Nucleus accumbens (tissue), 56 donors: Measurements from ENCODE around the gene CST7.
"Not testable (repeated sequence)": the region's sequence is repeated elsewhere in the genome, so short reads cannot be mapped to it uniquely, and the experiment has no call there.

ENCODE experiments used
- DNase-seq, 56 donors: peaks; one replicate each; lab custom pipeline; 2025; lab: John Stamatoyannopoulos, UW

CST7 gene

DNA sequence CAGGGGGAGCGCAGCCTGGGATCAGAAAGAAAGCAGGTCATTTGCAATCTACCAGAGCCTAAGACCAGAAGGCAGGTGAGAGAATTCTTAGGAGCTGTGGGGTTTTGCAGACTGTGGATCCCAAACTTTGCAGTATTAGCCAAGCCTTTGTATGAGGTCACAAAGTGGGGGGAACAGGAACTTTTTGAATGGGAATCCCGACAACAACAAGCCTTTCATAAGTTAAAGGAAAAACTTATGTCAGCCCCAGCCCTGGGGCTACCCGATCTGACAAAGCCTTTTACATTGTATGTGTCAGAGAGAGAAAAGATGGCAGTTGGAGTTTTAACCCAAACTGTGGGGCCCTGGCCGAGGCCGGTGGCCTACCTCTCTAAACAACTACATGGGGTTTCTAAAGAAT lies 19.8 kb upstream of the CST7 start:
- DNase-seq: not testable (repeated sequence)

- DNase-seq: not testable (repeated sequence)
Measured at GRCh38 chr20:24929867-24930723, 19.0 kb upstream of the CST7 start.

DNA sequence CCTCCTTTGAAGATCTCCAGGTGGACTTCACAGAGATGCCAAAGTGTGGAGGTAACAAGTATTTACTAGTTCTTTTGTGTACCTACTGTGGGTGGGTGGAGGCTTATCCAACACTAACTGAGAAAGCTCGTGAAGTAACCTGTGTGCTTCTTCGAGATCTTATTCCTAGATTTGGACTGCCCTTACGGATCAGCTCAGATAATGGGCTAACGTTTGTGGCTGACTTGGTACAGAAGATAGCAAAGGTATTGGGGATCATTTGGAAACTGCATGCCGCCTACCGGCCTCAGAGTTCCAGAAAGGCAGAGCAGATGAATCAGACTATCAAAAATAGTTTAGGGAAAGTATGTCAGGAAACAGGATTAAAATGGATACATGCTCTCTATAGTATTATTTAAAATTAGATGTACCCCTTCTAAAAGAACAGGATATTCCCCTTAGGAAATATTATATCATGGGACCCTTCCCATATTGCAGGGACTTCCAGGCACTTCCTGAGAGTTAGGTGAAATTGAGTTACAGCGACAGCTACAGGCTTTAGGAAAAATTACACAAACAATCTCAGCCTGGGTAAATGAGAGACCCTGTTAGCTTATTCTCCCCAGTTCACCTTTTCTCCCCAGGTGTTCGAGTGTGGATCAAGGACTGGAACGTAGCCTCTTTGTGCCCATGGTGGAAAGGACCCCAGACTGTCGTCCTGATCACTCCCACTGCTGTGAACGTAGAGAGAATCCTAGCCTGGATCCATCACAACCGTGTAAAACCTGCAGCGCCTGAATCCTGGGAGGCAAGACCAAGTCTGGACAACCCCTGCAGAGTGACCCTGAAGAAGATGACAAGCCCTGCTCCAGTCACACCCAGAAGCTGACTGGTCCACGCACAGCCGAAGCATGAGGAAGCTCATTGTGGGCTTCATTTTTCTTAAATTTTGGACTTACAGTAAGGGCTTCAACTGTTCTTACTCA lies 18.1 kb upstream of the CST7 start:
- not testable (repeated sequence) for DNase-seq

GRCh38 chr20:24931893-24932292 lies 17.2 kb upstream of the CST7 start:
- not testable (repeated sequence) for DNase-seq

- no peak for DNase-seq
Measured at GRCh38 chr20:24933266-24933908, 15.7 kb upstream of the CST7 start.

GRCh38 chr20:24934101-24934661 lies 14.9 kb upstream of the CST7 start:
- DNase-seq: no peak

- DNase-seq: no peak
Measured at GRCh38 chr20:24934716-24935115, 14.4 kb upstream of the CST7 start.

GRCh38 chr20:24935140-24935539 lies 13.9 kb upstream of the CST7 start:
- DNase-seq: no peak

DNA sequence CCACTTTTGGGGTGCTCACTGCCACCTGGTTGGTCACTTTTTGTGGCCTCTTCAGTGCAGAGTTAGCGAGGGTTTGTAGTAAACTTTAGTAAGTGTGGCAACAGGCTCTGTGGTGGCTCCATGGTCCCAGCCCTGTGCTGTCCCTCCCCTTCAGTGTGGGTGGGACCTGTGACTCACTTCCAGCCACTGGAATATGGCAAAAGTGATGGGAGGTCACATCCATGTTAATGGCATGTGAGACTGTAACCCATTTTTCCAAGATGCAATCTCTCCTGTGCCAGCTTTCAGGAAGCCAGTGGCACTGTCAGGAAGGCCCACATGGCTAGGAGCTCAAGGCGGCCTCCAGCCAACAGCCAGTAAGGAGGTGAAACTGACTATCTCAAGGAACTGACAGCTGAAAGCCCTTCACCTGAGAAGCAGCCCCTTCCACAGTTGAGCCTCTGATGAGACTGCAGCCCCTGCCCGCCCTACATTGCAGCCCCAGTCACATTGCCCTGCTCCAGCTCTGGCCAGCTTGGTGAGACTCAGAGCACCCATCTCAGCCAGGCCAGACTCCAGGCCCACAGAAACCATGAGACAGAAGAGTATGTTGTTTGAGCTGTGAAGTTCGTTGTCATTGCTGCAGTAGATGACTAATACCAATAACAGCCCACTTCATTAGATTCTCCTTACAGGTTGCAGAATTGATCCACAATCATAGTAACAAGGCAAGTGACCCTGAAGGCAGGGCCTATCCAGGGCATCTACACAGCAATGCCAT lies 13.1 kb upstream of the CST7 start:
- DNase-seq: no peak

DNA sequence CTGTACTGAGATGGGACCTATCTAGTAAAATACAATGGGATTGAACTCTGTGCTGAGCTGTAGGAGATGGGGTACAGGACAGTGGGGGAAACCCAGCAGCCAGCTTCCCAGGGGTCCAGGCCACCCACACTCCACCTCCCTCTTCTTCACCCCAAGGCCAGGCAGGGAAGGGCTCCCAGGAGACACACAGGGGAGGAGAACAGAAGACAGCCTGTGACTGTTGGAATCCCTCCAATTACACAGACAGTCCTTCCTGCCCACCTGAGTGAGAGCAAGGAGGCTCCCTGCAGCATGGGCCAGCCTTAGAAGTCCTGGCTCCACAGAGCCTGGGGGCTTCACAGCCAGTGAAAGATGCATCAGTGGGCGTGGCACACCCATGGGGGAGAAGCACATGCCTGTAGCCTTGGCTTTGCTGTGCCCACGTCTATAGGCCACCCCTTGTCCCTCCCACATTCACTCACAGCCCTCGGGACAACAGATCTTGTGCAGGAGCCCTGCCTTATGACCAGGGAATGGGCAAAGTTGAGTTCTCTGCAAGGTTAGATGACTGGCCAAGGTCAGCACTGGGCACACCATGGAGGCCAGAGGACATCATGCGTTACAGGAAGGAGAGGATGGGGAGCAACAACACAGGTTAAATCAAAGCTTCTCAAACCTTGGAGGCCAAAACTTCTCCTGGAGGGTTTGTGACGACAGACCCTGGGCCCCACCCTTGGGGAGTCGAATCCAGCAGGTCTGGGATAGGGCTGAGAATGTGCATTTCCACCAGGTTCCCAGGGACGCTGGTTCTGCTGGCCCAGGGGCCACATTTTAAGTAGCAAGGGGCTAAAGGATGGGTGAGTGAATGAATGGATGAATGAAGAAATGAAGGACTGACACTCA lies 12.3 kb upstream of the CST7 start:
- no peak for DNase-seq

DNA sequence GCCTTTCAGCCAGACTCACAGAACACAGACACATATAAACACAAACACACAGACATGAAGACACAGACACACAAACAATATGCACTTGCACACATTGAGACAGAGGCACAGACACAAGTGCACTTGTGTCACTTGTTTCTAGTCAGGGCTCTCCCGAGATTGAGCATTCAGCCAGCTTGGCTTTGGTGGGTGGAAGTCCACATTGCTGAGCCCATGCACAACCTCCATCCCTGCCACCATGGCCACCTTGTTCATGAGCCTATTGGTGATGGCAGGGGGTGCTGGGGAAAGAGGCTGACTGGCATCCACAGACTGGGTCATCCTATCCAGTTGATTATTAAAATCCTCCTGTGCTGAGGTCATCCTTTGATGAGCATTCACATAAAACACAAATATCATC lies 11.5 kb upstream of the CST7 start:
- no peak for DNase-seq

DNA sequence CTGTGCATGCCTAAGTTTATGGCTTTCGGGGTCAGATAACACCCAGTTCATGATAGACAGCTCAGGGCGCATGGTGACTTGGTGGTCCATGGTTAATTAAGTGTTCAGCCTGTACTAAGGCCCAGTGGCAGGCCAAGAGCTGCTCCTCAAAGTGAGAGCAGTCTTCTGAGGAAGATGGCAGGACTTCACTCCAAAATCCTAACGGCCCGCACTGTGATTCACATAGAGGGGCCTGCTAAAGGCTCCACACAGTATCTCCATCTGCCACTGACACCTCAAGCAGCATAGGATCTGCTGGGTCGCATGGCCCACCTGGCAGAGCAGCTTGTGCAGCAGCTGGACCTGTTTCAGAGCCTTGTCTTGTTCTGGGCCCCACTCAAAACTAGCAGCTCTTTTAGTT lies 10.6 kb upstream of the CST7 start:
- no peak for DNase-seq

DNA sequence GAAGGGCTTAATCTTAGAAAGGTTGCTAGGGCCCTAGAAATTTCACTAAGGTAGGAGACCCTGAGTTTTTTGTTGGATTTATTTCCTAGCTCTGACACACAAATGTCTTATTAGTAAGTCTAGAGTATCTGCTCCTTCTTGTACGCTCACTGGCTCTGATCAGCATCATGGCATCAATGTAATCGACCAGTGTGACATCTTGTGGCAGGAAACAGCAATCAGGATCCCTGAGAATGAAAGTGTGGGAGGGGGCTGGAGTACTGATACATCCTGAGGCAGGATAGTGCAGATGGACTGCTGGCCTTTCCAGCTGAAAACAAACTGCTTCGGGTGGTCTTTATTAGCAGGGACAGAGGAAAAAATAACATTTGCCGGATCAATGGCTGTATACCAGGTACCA lies 10.0 kb upstream of the CST7 start:
- no peak for DNase-seq

- no peak for DNase-seq
Measured at GRCh38 chr20:24942679-24943078, 6.4 kb upstream of the CST7 start.

DNA sequence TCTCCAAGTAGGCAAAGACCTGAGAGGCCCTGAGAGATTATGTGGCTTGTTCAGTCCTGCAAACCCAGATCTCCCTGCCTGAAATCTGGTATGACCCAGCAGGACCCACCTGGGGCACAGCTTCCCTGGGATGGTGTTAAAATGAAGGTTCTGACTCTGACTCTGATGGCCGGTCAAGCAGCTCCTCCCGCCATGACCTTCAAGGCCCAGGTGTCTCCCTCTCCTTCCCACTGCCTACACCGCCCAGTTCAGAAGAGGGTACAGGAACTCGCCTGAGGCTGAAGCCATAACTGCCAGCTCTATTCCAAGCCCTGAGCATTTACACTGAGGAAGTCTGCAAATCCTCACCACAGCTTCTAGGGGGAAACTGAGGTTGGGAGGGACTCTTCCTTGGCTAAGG lies 5.9 kb upstream of the CST7 start:
- DNase-seq: no peak

DNA sequence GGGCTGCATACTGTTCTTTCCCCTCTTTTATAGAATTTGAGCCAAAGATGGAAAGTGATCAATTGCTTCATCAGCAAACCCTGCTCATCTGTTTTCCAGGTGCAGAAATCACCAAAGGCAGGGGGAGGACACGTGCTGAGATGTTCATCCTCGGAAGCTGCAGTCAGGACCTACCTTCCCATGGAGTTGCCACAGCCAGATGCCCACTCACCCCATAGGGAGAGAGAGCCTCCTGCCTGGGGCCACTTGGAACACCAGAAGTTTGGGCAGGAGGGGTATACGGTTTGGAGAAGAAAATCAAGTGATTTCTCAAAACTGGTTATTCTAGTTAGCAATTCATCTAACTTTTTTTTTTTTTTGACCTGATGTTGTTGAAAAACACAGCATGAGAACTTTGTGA lies 5.3 kb upstream of the CST7 start:
- DNase-seq: no peak

GRCh38 chr20:24946376-24946775 lies 2.7 kb upstream of the CST7 start:
- DNase-seq: not testable (repeated sequence)

DNA sequence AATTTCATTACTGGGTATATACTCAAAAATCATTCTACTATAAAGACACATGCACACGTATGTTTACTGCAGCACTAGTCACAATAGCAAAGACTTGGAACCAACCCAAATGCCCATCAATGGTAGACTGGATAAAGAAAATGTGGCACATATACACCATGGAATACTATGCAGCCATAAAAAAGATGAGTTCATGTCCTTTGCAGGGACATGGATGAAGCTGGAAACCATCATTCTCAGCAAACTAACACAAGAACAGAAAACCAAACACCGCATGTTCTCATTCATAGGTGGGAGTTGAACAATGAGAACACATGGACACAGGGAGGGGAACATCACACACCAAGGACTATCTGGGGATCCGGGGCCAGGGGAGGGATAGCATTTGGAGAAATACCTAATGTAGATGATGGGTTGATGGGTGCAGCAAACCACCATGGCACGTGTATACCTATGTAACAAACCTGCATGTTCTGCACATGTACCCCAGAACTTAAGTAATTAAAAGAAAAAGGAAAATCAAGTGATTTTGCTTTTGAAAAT lies 602 bp upstream of the CST7 start:
- DNase-seq: not testable (repeated sequence)

DNA sequence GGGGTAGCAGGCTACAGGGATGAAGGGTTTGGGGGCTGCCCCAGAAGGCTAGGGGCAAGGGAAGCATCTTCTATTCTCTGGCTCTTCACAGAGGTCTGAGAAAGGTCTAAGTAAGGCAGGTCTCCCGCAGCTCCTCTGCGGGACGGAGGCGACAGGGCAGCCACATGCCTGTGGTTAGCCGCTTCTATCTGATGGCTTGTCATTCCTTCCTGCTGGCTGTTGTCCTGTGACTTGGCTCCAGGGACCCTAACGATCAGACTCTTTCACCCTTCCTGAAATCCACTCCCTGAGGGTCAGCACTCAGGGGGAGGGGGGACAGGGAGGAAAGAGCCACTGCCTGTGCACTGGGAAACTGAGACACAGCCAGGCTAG lies 673 bp downstream of the CST7 start:
- DNase-seq: no peak
